Hematopoietic multipotent progenitor cell treated with erythropoietin and hydrocortisone succinate and interleukin-3 and kit ligand, for 8 days (in vitro differentiated cells): ENCODE measurements around the gene CDH26.

Experiments used
- DNase-seq: peaks from one replicate; pipeline ENCODE4 v3.0.0-alpha.2; 2015

The CDH26 gene

GRCh38 chr20:59958123-59958522 is at the start of gene CDH26:
CDH26 (plus strand) TSS chr20:59958423; CDS start chr20:59958727, 304 bp downstream.
- no peak for DNase-seq

- no peak for DNase-seq
Observed at GRCh38 chr20:59908855-59909254, 49.4 kb upstream of the CDH26 start.

- DNase-seq, result no peak
Observed at GRCh38 chr20:59911041-59911440, 47.2 kb upstream of the CDH26 start.

- DNase-seq, result peak; percentile 45
Observed at GRCh38 chr20:59912609-59913008, 45.6 kb upstream of the CDH26 start.

GRCh38 chr20:59920944-59921343 is 37.3 kb upstream of the CDH26 start:
- DNase-seq, result no peak

GRCh38 chr20:59923514-59923913 is 34.7 kb upstream of the CDH26 start:
- DNase-seq, result no peak

GRCh38 chr20:59925359-59925758 is 32.9 kb upstream of the CDH26 start:
- no peak for DNase-seq

GRCh38 chr20:59925899-59926298 is 32.3 kb upstream of the CDH26 start:
- no peak for DNase-seq

GRCh38 chr20:59931511-59932312 is 26.5 kb upstream of the CDH26 start:
- no peak for DNase-seq

GRCh38 chr20:59932616-59933295 is 25.5 kb upstream of the CDH26 start:
- DNase-seq, result no peak

- peak; percentile 30 for DNase-seq
Observed at GRCh38 chr20:59933296-59933848, 24.9 kb upstream of the CDH26 start, which contains the start of gene SYCP2. SYCP2 (minus strand) TSS chr20:59933637; CDS start chr20:59922413, 11,224 bp downstream.

GRCh38 chr20:59933849-59934585 is 24.2 kb upstream of the CDH26 start:
- peak; percentile 69 for DNase-seq

GRCh38 chr20:59935457-59936185 is 22.6 kb upstream of the CDH26 start:
- DNase-seq, result no peak

- DNase-seq, result no peak
Observed at GRCh38 chr20:59936409-59936808, 21.8 kb upstream of the CDH26 start.

GRCh38 chr20:59937150-59937549 is 21.1 kb upstream of the CDH26 start:
- DNase-seq, result no peak

- peak; percentile 4 for DNase-seq
Observed at GRCh38 chr20:59938221-59938620, 20.0 kb upstream of the CDH26 start.

GRCh38 chr20:59938696-59939051 is 19.5 kb upstream of the CDH26 start:
- DNase-seq, result no peak

- DNase-seq, result peak; percentile 3
Observed at GRCh38 chr20:59939052-59939878, 19.0 kb upstream of the CDH26 start.

GRCh38 chr20:59939879-59940128 is 18.4 kb upstream of the CDH26 start:
- no peak for DNase-seq

- peak; percentile 91 for DNase-seq
Observed at GRCh38 chr20:59940129-59940955, 17.9 kb upstream of the CDH26 start, which contains the start of the genes FAM217B and PPP1R3D. FAM217B (plus strand) TSS chr20:59940389; CDS start chr20:59943944, 3,555 bp downstream. PPP1R3D (minus strand) TSS chr20:59940305; CDS start chr20:59939931, 374 bp downstream.

- no peak for DNase-seq
Observed at GRCh38 chr20:59940956-59941294, 17.3 kb upstream of the CDH26 start.
